ENCODE measurements around the gene CHCHD3.

Gene CHCHD3

GRCh38 chr7:133061792-133062191 is 20.1 kb downstream of the CHCHD3 start:
- Histone ChIP-seq H3K79me2 (ENCODE audit: insufficient read depth, low read length) (peaks cover 89% of the 10 kb centered on the region), H3K9me2 (replicated peaks; ENCODE audit: low read depth, low read length) (no peaks in the 10 kb centered on the region), H3K4me2 (ENCODE audit: low read depth, low read length, poor library complexity, severe bottlenecking) (no peak overlapping the region), H3K4me3 (ENCODE audit: low read length, poor library complexity, severe bottlenecking) (no peak overlapping the region), H4K20me1 (ENCODE audit: insufficient read depth, low read length, poor library complexity, severe bottlenecking) (peaks cover 10% of the 10 kb centered on the region), H3K36me3 (ENCODE audit: insufficient read depth, low read length) (peaks cover 8% of the 10 kb centered on the region; the same call in 1 of the 2 replicates), H2AFZ (ENCODE audit: low read length) (no peak overlapping the region), H3F3A (ENCODE audit: low read depth) (no peaks in the 10 kb centered on the region; the same call in 1 of the 2 replicates), H3K27me3 (ENCODE audit: insufficient read depth, low read length, poor library complexity, severe bottlenecking) (no peaks in the 10 kb centered on the region), H3K9ac (ENCODE audit: low read depth, low read length, poor library complexity, severe bottlenecking) (no peak overlapping the region), H3K9me3 (ENCODE audit: insufficient read depth, low read depth, low read length) (no peaks in the 10 kb centered on the region), H3K4me1 (ENCODE audit: insufficient read depth, low read length, poor library complexity, severe bottlenecking) (no peaks in the 10 kb centered on the region)
- TF ChIP-seq CTCF (conservative IDR thresholded peaks at IDR 0.05; ENCODE audit: low read length) (no peak), EZH2phosphoT487 (IDR thresholded peaks at IDR 0.05; ENCODE audit: borderline replicate concordance) (no peak)

GRCh38 chr7:133061357-133061756 is 20.5 kb downstream of the CHCHD3 start:
- no peaks in the 10 kb centered on the region for H3K9me3 ChIP-seq (ENCODE audit: insufficient read depth, low read depth, low read length)
- H3K27me3 ChIP-seq (ENCODE audit: insufficient read depth, low read length, poor library complexity, severe bottlenecking), result no peaks in the 10 kb centered on the region
- no peak overlapping the region for H3K4me2 ChIP-seq (ENCODE audit: low read depth, low read length, poor library complexity, severe bottlenecking)
- no peak overlapping the region for H3K9ac ChIP-seq (ENCODE audit: low read depth, low read length, poor library complexity, severe bottlenecking)
- H3K4me1 ChIP-seq (ENCODE audit: insufficient read depth, low read length, poor library complexity, severe bottlenecking), result no peaks in the 10 kb centered on the region
- no peak for TF ChIP-seq EZH2phosphoT487 (IDR thresholded peaks at IDR 0.05; ENCODE audit: borderline replicate concordance)
- TF ChIP-seq CTCF (conservative IDR thresholded peaks at IDR 0.05; ENCODE audit: low read length), result no peak
- H2AFZ ChIP-seq (ENCODE audit: low read length), result no peak overlapping the region
- peaks cover 89% of the 10 kb centered on the region for H3K79me2 ChIP-seq (ENCODE audit: insufficient read depth, low read length)
- no peaks in the 10 kb centered on the region for H3K9me2 ChIP-seq (replicated peaks; ENCODE audit: low read depth, low read length)
- peaks cover 10% of the 10 kb centered on the region for H4K20me1 ChIP-seq (ENCODE audit: insufficient read depth, low read length, poor library complexity, severe bottlenecking)
- H3K4me3 ChIP-seq (ENCODE audit: low read length, poor library complexity, severe bottlenecking), result no peak overlapping the region
- no peaks in the 10 kb centered on the region; the same call in 1 of the 2 replicates for H3F3A ChIP-seq (ENCODE audit: low read depth)
- H3K36me3 ChIP-seq (ENCODE audit: insufficient read depth, low read length), result peaks cover 4% of the 10 kb centered on the region; the same call in 1 of the 2 replicates

- TF ChIP-seq CTCF (conservative IDR thresholded peaks at IDR 0.05; ENCODE audit: low read length), result no peak
- TF ChIP-seq EZH2phosphoT487 (IDR thresholded peaks at IDR 0.05; ENCODE audit: borderline replicate concordance), result no peak
- Histone ChIP-seq H3K79me2 (ENCODE audit: insufficient read depth, low read length) (peaks cover 89% of the 10 kb centered on the region), H3K9me2 (replicated peaks; ENCODE audit: low read depth, low read length) (no peaks in the 10 kb centered on the region), H2AFZ (ENCODE audit: low read length) (no peak overlapping the region), H3K9me3 (ENCODE audit: insufficient read depth, low read depth, low read length) (no peaks in the 10 kb centered on the region), H3F3A (ENCODE audit: low read depth) (no peaks in the 10 kb centered on the region; the same call in 1 of the 2 replicates), H3K27me3 (ENCODE audit: insufficient read depth, low read length, poor library complexity, severe bottlenecking) (no peaks in the 10 kb centered on the region), H3K4me2 (ENCODE audit: low read depth, low read length, poor library complexity, severe bottlenecking) (no peak overlapping the region), H3K4me3 (ENCODE audit: low read length, poor library complexity, severe bottlenecking) (no peak overlapping the region), H4K20me1 (ENCODE audit: insufficient read depth, low read length, poor library complexity, severe bottlenecking) (peaks cover 9% of the 10 kb centered on the region), H3K36me3 (ENCODE audit: insufficient read depth, low read length) (peaks cover 4% of the 10 kb centered on the region; the same call in 1 of the 2 replicates), H3K4me1 (ENCODE audit: insufficient read depth, low read length, poor library complexity, severe bottlenecking) (no peaks in the 10 kb centered on the region), H3K9ac (ENCODE audit: low read depth, low read length, poor library complexity, severe bottlenecking) (no peak overlapping the region)
Observed at GRCh38 chr7:133060004-133060403, 21.9 kb downstream of the CHCHD3 start.
